ENCODE measurements around the gene ARSK. TPM values are rescaled to one million over a fixed set of nuclear protein-coding genes. Genes with fewer than 3 reads are reported as not detected.

The ARSK gene
- total and polyA plus RNA-seq, 2 donors (not counting 1 experiment from before 2014, with no cell fraction given): 3.7 to 5.1 TPM

GRCh38 chr5:95620870-95621838, 66.3 kb downstream of the ARSK start:
- H3K4me2 ChIP-seq (replicated peaks; ENCODE audit: low read depth, low read length, poor library complexity, severe bottlenecking): peak overlapping the region; percentile 100
- DNase-seq (peak; percentile 66), ATAC-seq (ENCODE audit: low read depth) (peak; percentile 37)
- peak overlapping the region; percentile 81 for H3K27ac Mint-ChIP-seq
- ChIA-PET POLR2A (interaction anchor here (1.7 kb wide), 1 partner anchor 26 kb away, joined by 6 read pairs; the partner anchor contains the start of gene RFESD), CTCF (interaction anchor here (0.7 to 2.1 kb wide), 2 partner anchors 23 to 24 kb away, joined by 3 to 13 read pairs; no protein-coding TSS in a partner anchor)
- no peaks in the 10 kb centered on the region for H3K79me2 ChIP-seq (ENCODE audit: control insufficient read depth, insufficient read depth, low read length)
- peak overlapping the region; percentile 90 for H3K4me3 Mint-ChIP-seq
- no peaks in the 10 kb centered on the region for H3K9me3 Mint-ChIP-seq (ENCODE audit: insufficient read depth)
- 3% methylated on average over 90 of the region's 92 CpGs for WGBS (ENCODE audit: insufficient coverage)
- intact Hi-C loops (cut with micrococcal nuclease): loop anchor here (1.0 kb wide), 3 partner anchors 25 to 340 kb away; partner anchors contain the start of genes ARSK, ELL2 and RFESD
- H4K20me1 ChIP-seq (ENCODE audit: control insufficient read depth, insufficient read depth, low read length, poor library complexity, severe bottlenecking): no peaks in the 10 kb centered on the region
- peaks cover 23 to 26% of the 10 kb centered on the region in 2 donors for H3K4me1 ChIP-seq (ENCODE audit: control insufficient read depth in 2 of 2, insufficient read depth in 2 of 2, low read length in 2 of 2)
- peak overlapping the region; percentile 16 to 82 (median 70) for H3K4me3 ChIP-seq (ENCODE audit: control extremely low read depth in 1 of 5, extremely low read depth in 1 of 5, insufficient read depth in 1 of 5, low read depth in 2 of 5, low read length in 4 of 5)
- no peaks in the 10 kb centered on the region for H3K27me3 Mint-ChIP-seq
- peaks cover 26% of the 10 kb centered on the region for H3K4me1 Mint-ChIP-seq
- no peaks in the 10 kb centered on the region for H3K9me3 ChIP-seq (ENCODE audit: control extremely low read depth in 1 of 3, control insufficient read depth in 2 of 3, insufficient read depth in 1 of 3, low read length in 2 of 3)
- H3K27me3 ChIP-seq (replicated peaks in 1 of 4; ENCODE audit: control extremely low read depth in 1 of 4, control insufficient read depth in 3 of 4, insufficient read depth in 4 of 4, low read length in 3 of 4): peaks cover 0 to 7% (median 0%) of the 10 kb centered on the region in 4 experiments
- H3K36me3 ChIP-seq (replicated peaks in 1 of 2; ENCODE audit: control extremely low read depth in 1 of 2, control insufficient read depth in 1 of 2, extremely low read depth in 1 of 2, insufficient read depth in 2 of 2, low read length in 1 of 2): no peaks in the 10 kb centered on the region
- H3K27ac ChIP-seq (ENCODE audit: low read length in 2 of 2): no peak overlapping the region
- H3K9ac ChIP-seq (ENCODE audit: low read length): peak overlapping the region; percentile 78
- TF ChIP-seq CTCF (IDR thresholded peaks at IDR 0.05): no peak
- TF ChIP-seq EZH2 (IDR thresholded peaks at IDR 0.05; ENCODE audit: borderline replicate concordance, insufficient read depth, low read depth, low read length, poor library complexity, severe bottlenecking): no peak
- H2AFZ ChIP-seq (ENCODE audit: insufficient read depth, low read depth, low read length, poor library complexity, severe bottlenecking): peak overlapping the region; percentile 92

Measured in B cell (primary cell).